Gastrocnemius medialis (tissue), 4 donors: ENCODE data around the gene BTRC. TPM values are rescaled to one million over a fixed set of nuclear protein-coding genes. Genes with fewer than 3 reads are reported as not detected.

Experiments used
- ATAC-seq, 2 donors: fragments of 150-250 bp; one replicate each; pipeline ENCODE4 v1.9.1; 2016
- DNase-seq, 2 donors: peaks; one replicate each; pipeline ENCODE4 v3.0.0-alpha.2; 2019
- H3K27ac ChIP-seq, 4 donors: fragments of 200-600 bp; sonication (generic); 1 replicate in 1 of 4; 2 replicates in 3 of 4; pipeline ENCODE4 v1.5.1; 2016 to 2018; ENCODE audit warnings: mild to moderate bottlenecking in 2 of 4, moderate library complexity in 1 of 4
- H3K27me3 ChIP-seq, 3 donors: fragments of 200-600 bp; sonication (generic) in 2 of 3; 1 replicate in 1 of 3; 2 replicates in 2 of 3; pipeline versions ENCODE4 v1.5.1 to v1.6.0; 2016 to 2019; ENCODE audit warnings: mild to moderate bottlenecking in 1 of 3, moderate library complexity in 1 of 3
- H3K36me3 ChIP-seq, 2 donors: fragments of 200-600 bp; sonication (generic) in 1 of 2; one replicate each; pipeline ENCODE4 v1.5.1; 2017 to 2018
- H3K4me1 ChIP-seq, 2 donors: fragments of 200-600 bp; sonication (generic) in 1 of 2; one replicate each; pipeline ENCODE4 v1.5.1; 2016 to 2017; ENCODE audit warnings: mild to moderate bottlenecking in 2 of 2
- H3K4me3 ChIP-seq, 4 donors: fragments of 200-600 bp; sonication (generic) in 3 of 4; 1 replicate in 1 of 4; 2 replicates in 3 of 4; pipeline ENCODE4 v1.5.1; 2016 to 2019; ENCODE audit warnings: mild to moderate bottlenecking in 2 of 4
- H3K9me3 ChIP-seq, 3 donors: fragments of 200-600 bp; sonication (generic) in 2 of 3; 1 replicate in 1 of 3; 2 replicates in 2 of 3; pipeline ENCODE4 v1.5.1; 2016 to 2019
- CTCF ChIP-seq, 5 experiments: fragments of 450-650 bp in 3 of 5; fragments of 200-600 bp in 2 of 5; sonication (generic) in 2 of 5; IDR thresholded peaks in 4 of 5; conservative IDR thresholded peaks in 1 of 5; 1 replicate in 4 of 5; 2 replicates in 1 of 5; pipeline ENCODE4 v1.5.1; 2016 to 2019; ENCODE audit warnings: antibody characterized with exemption in 5 of 5, mild to moderate bottlenecking in 3 of 5, moderate library complexity in 3 of 5
- POLR2A ChIP-seq, 2 donors: fragments of 450-650 bp; IDR thresholded peaks; one replicate each; pipeline ENCODE4 v1.6.1; 2017; ENCODE audit warnings: antibody characterized with exemption in 2 of 2, mild to moderate bottlenecking in 2 of 2, moderate library complexity in 2 of 2
- in situ Hi-C, 4 donors: fragments of 200-750 bp; cut with MboI; loops; one replicate each; pipeline versions ENCODE4 v1.15.0 to v1.8.0; 2017; ENCODE audit warnings: low sequenced_read_pairs in 4 of 4
- intact Hi-C: fragments of 100-400 bp; cut with DNase I; formaldehyde crosslinking; loops from one replicate; pipeline ENCODE4 v1.15.1; 2023; ENCODE audit warnings: low total_unique reads
- total RNA-seq, 4 donors: library from RNA; depleted of rRNA; stranded (reverse); fragments of >200 nt; gene quantifications; one replicate each; pipeline versions ENCODE4 v1.1.0 to v1.2.3, GENCODE V29; 2016

Gene BTRC
- total RNA-seq, 4 donors from 2014 or later = 8.7 to 17.3 (median 12.6) TPM

GRCh38 chr10:101492205-101492604 is 138.2 kb downstream of the BTRC start:
- H3K27ac ChIP-seq = no peak overlapping the region
- no peak for DNase-seq
- no peaks in the 10 kb centered on the region for H3K36me3 ChIP-seq
- H3K27me3 ChIP-seq = no peaks in the 10 kb centered on the region
- intact Hi-C loops = no loop called here
- TF ChIP-seq CTCF (IDR thresholded peaks at IDR 0.05 in 4 of 5, conservative IDR thresholded peaks at IDR 0.05 in 1 of 5) (no peak), POLR2A (IDR thresholded peaks at IDR 0.05) (no peak)
- in situ Hi-C loops = no loop called here
- H3K9me3 ChIP-seq = no peaks in the 10 kb centered on the region
- peaks cover 23 to 31% of the 10 kb centered on the region in 2 donors for H3K4me1 ChIP-seq
- ATAC-seq = no peak
- no peak overlapping the region for H3K4me3 ChIP-seq

GRCh38 chr10:101492814-101493213 is 138.8 kb downstream of the BTRC start:
- H3K9me3 ChIP-seq = no peaks in the 10 kb centered on the region
- no peak overlapping the region for H3K27ac ChIP-seq
- no peak for ATAC-seq
- H3K4me1 ChIP-seq = peaks cover 17 to 25% of the 10 kb centered on the region in 2 donors
- intact Hi-C loops (no loop called here), in situ Hi-C loops (no loop called here)
- H3K4me3 ChIP-seq = no peak overlapping the region
- no peak for DNase-seq
- no peaks in the 10 kb centered on the region for H3K27me3 ChIP-seq
- TF ChIP-seq POLR2A (IDR thresholded peaks at IDR 0.05) (no peak), CTCF (IDR thresholded peaks at IDR 0.05 in 4 of 5, conservative IDR thresholded peaks at IDR 0.05 in 1 of 5) (no peak)
- no peaks in the 10 kb centered on the region for H3K36me3 ChIP-seq

GRCh38 chr10:101493249-101493648 is 139.3 kb downstream of the BTRC start:
- no peaks in the 10 kb centered on the region for H3K9me3 ChIP-seq
- TF ChIP-seq CTCF (IDR thresholded peaks at IDR 0.05 in 4 of 5, conservative IDR thresholded peaks at IDR 0.05 in 1 of 5) = no peak
- TF ChIP-seq POLR2A (IDR thresholded peaks at IDR 0.05) = no peak
- ATAC-seq = no peak
- in situ Hi-C loops (no loop called here), intact Hi-C loops (no loop called here)
- no peak for DNase-seq
- H3K36me3 ChIP-seq = no peaks in the 10 kb centered on the region
- H3K27ac ChIP-seq = no peak overlapping the region
- H3K27me3 ChIP-seq = no peaks in the 10 kb centered on the region
- no peak overlapping the region for H3K4me3 ChIP-seq
- H3K4me1 ChIP-seq = peaks cover 12 to 21% of the 10 kb centered on the region in 2 donors

- Histone ChIP-seq H3K4me1 (peaks cover 7 to 15% of the 10 kb centered on the region in 2 donors), H3K36me3 (no peaks in the 10 kb centered on the region), H3K4me3 (no peak overlapping the region), H3K27me3 (no peaks in the 10 kb centered on the region), H3K9me3 (no peaks in the 10 kb centered on the region), H3K27ac (no peak overlapping the region)
- in situ Hi-C loops = no loop called here
- ATAC-seq = no peak
- intact Hi-C loops = no loop called here
- DNase-seq = no peak
- TF ChIP-seq POLR2A (IDR thresholded peaks at IDR 0.05) = no peak
- no peak for TF ChIP-seq CTCF (IDR thresholded peaks at IDR 0.05 in 4 of 5, conservative IDR thresholded peaks at IDR 0.05 in 1 of 5)
Measured at GRCh38 chr10:101493782-101494281, 139.9 kb downstream of the BTRC start.

GRCh38 chr10:101494650-101495049 is 140.7 kb downstream of the BTRC start:
- intact Hi-C loops = no loop called here

More at GRCh38 chr10:101494650-101495049, 140.7 kb downstream of the BTRC start:
- in situ Hi-C loops = no loop called here
- Histone ChIP-seq H3K4me3 (no peak overlapping the region), H3K36me3 (no peaks in the 10 kb centered on the region), H3K4me1 (peaks cover 1 to 7% of the 10 kb centered on the region in 2 donors), H3K27me3 (no peaks in the 10 kb centered on the region), H3K27ac (no peak overlapping the region), H3K9me3 (no peaks in the 10 kb centered on the region)
- DNase-seq (no peak), ATAC-seq (no peak)
- TF ChIP-seq POLR2A (IDR thresholded peaks at IDR 0.05) = no peak
- no peak for TF ChIP-seq CTCF (IDR thresholded peaks at IDR 0.05 in 4 of 5, conservative IDR thresholded peaks at IDR 0.05 in 1 of 5)
